ENCODE measurements around the gene ATP13A1. TPM values are rescaled to one million over a fixed set of nuclear protein-coding genes. Genes with fewer than 3 reads are reported as not detected.

Gene ATP13A1
- total and polyA plus RNA-seq, 2 of the 8 experiments (the other 6 are each of a cell fraction or from before 2014, with no cell fraction given): 33.0 to 64.2 TPM

- no peak for DNase-seq (ENCODE audit: low read depth in 1 of 2, low spot score in 2 of 2)
- H3K18ac ChIP-seq (ENCODE audit: extremely low read depth, low read length): no peak overlapping the region
- CTCF ChIA-PET (ENCODE audit: partially characterized antibody): no interaction called here
- no peak overlapping the region for H2BK20ac ChIP-seq (ENCODE audit: low read length)
- no peak overlapping the region for H3K4me2 ChIP-seq (ENCODE audit: insufficient read depth in 1 of 2, low read depth in 2 of 2, low read length in 2 of 2)
- peaks cover 2% of the 10 kb centered on the region; the same call in 1 of the 2 replicates for H3K79me1 ChIP-seq (ENCODE audit: low read depth, low read length)
- no peak overlapping the region for H4K91ac ChIP-seq (replicated peaks; ENCODE audit: insufficient read length, low read length)
- POLR2A ChIA-PET (ENCODE audit: partially characterized antibody): interaction anchor here (2.8 kb wide), 1 partner anchor 8 kb away, joined by 11 read pairs; no protein-coding TSS in a partner anchor
- FAIRE-seq: no peak
- H3K23ac ChIP-seq (ENCODE audit: insufficient read length): no peak overlapping the region
- H2BK5ac ChIP-seq (ENCODE audit: low read depth, low read length): no peak overlapping the region
- H3K36me3 ChIP-seq (ENCODE audit: control insufficient read depth in 2 of 4, insufficient read depth in 4 of 4, low read length in 3 of 4): peaks cover 4 to 12% (median 11%) of the 10 kb centered on the region in 4 experiments; a peak in 7 of 8 replicates
- H3K9me3 ChIP-seq (ENCODE audit: insufficient read depth in 2 of 2, low read depth in 1 of 2, low read length in 1 of 2): no peaks in the 10 kb centered on the region
- H3K27me3 ChIP-seq (replicated peaks in 1 of 4; ENCODE audit: control insufficient read depth in 3 of 4, extremely low read depth in 1 of 4, insufficient read depth in 3 of 4, low read length in 3 of 4): no peaks in the 10 kb centered on the region
- H2AK5ac ChIP-seq (ENCODE audit: low read depth, low read length): no peak overlapping the region
- H3K9ac ChIP-seq (replicated peaks in 1 of 4; ENCODE audit: extremely low read depth in 1 of 4, low read depth in 3 of 4, low read length in 3 of 4): no peak overlapping the region
- no peak overlapping the region for H2BK120ac ChIP-seq (replicated peaks; ENCODE audit: low read depth, low read length)
- H3K56ac ChIP-seq (replicated peaks; ENCODE audit: insufficient read length, low read depth, low read length): no peak overlapping the region
- H3K79me2 ChIP-seq (ENCODE audit: control insufficient read depth in 1 of 2, insufficient read depth in 2 of 2, low read length in 2 of 2): no peaks in the 10 kb centered on the region
- H2AFZ ChIP-seq (ENCODE audit: low read length): no peak overlapping the region
- no peak overlapping the region for H4K5ac ChIP-seq (ENCODE audit: insufficient read length, low read depth, low read length)
- 91% methylated on average over 14 of the region's 14 CpGs; no CpG with 5 or more reads in 1 of the 2 experiments for WGBS, 2 experiments (ENCODE audit: extremely low coverage in 1 of 2, insufficient coverage in 1 of 2, insufficient read length in 1 of 2, insufficient replicate concordance in 2 of 2, low coverage in 1 of 2, low lambda C conversion rate in 2 of 2, missing lambda C conversion rate in 1 of 2)
- H3K14ac ChIP-seq (ENCODE audit: insufficient read length): no peak overlapping the region
- peaks cover 0 to 8% (median 6%) of the 10 kb centered on the region in 4 experiments; a peak in 5 of 7 replicates for H3K4me1 ChIP-seq (replicated peaks in 1 of 4; ENCODE audit: control insufficient read depth in 3 of 4, insufficient read depth in 4 of 4, low read length in 3 of 4)
- no peak overlapping the region for H2BK12ac ChIP-seq (ENCODE audit: low read depth, low read length)
- no peak overlapping the region for H3K4me3 ChIP-seq (ENCODE audit: extremely low read depth in 1 of 4, insufficient read depth in 2 of 4, low read depth in 3 of 4, low read length in 4 of 4)
- no peak overlapping the region for H3K4ac ChIP-seq (replicated peaks; ENCODE audit: insufficient read length, low read depth, low read length)
- H2BK15ac ChIP-seq (ENCODE audit: low read length): no peak overlapping the region
- no peak overlapping the region for H3K27ac ChIP-seq (ENCODE audit: low read depth, low read length)
- H3K23me2 ChIP-seq (ENCODE audit: low read depth, low read length): no peaks in the 10 kb centered on the region; the same call in 1 of the 2 replicates
- H4K20me1 ChIP-seq (replicated peaks in 1 of 2; ENCODE audit: control insufficient read depth in 1 of 2, insufficient read depth in 2 of 2, low read length in 2 of 2): peaks cover 0 to 9% of the 10 kb centered on the region in 2 experiments
- no peak overlapping the region for H4K8ac ChIP-seq (ENCODE audit: extremely low read depth, insufficient read depth, low read length)
- TF ChIP-seq SIN3A (conservative IDR thresholded peaks at IDR 0.05 in 1 of 2, IDR thresholded peaks at IDR 0.05 in 1 of 2; ENCODE audit: low read depth in 1 of 2, low read length in 2 of 2): no peak
- no peak for TF ChIP-seq SUZ12 (IDR thresholded peaks at IDR 0.05; ENCODE audit: low read length)
- TF ChIP-seq SP1 (IDR thresholded peaks at IDR 0.05; ENCODE audit: low read depth, low read length): no peak
- TF ChIP-seq PHF8 (conservative IDR thresholded peaks at IDR 0.05; ENCODE audit: low read depth, low read length): no peak
- no peak for TF ChIP-seq JUND (IDR thresholded peaks at IDR 0.05; ENCODE audit: low read length)
- TF ChIP-seq KDM4A (IDR thresholded peaks at IDR 0.05; ENCODE audit: low read depth, low read length, severe bottlenecking): no peak
- TF ChIP-seq SP2 (IDR thresholded peaks at IDR 0.05; ENCODE audit: low read length): no peak
- TF ChIP-seq SP4 (IDR thresholded peaks at IDR 0.05; ENCODE audit: low read length): no peak
- no peak for TF ChIP-seq BCL11A (IDR thresholded peaks at IDR 0.05; ENCODE audit: low read depth in 2 of 2, low read length in 2 of 2)
- TF ChIP-seq HDAC6 (IDR thresholded peaks at IDR 0.05; ENCODE audit: low read depth, low read length): no peak
- TF ChIP-seq CREB1 (IDR thresholded peaks at IDR 0.05): no peak
- TF ChIP-seq HDAC2 (IDR thresholded peaks at IDR 0.05; ENCODE audit: borderline replicate concordance in 1 of 2, low read depth in 2 of 2, low read length in 2 of 2): no peak
- no peak for TF ChIP-seq RBBP5 (IDR thresholded peaks at IDR 0.05; ENCODE audit: borderline replicate concordance, low read depth, low read length)
- no peak for TF ChIP-seq SAP30 (IDR thresholded peaks at IDR 0.05; ENCODE audit: insufficient read depth, insufficient replicate concordance, low read length)
Observed at GRCh38 chr19:19635313-19635702, 28.2 kb downstream of the ATP13A1 start.
